ENCODE results near the gene TMEM154. TPM values are rescaled to one million over a fixed set of nuclear protein-coding genes. Genes with fewer than 3 reads are reported as not detected.

The TMEM154 gene, protein sequence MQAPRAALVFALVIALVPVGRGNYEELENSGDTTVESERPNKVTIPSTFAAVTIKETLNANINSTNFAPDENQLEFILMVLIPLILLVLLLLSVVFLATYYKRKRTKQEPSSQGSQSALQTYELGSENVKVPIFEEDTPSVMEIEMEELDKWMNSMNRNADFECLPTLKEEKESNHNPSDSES
- 10 to 100 TPM; 18.1 to 20.8 TPM for total RNA-seq

DNA sequence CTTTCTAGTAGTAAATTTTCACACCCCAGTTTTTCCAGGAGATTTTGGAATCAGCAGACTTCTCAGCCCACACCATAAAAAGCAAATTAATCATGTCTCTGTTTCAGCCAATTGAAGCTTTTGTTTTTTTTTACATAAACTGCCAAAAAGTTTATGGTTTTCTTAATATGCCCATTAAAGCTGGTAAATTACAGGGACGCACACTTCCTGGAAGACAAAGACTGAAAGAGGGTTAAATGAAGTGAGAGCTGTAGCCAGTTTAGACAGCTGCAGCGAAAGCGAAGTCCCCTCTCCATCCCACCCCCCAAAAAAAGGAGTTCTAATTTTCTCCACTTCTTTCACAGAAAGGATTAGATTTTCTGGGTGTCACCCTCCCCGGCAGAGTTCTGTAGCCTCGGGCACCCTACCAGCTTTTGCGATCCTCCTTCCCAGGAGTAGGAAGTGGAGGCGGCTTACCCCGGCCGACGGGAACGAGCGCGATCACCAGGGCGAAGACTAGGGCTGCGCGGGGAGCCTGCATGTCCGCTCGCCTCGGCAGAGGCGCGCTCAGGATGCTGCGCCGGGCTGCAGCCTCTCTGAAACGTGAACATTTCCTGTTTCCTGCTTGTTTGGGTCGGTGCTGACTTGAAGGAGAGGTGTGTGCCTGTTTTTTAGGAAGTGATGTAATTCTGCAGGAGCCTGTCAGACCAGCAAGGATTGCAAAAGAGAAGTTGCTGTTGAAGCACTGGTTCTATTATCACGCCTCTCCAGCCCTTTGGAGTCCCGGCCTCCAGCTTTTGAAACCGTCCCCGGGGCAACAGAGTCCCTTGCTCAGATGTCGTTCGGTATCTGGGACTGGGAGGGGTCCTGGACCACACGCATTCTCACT is at the start of gene TMEM154:
Gene TMEM154, minus strand, starts transcription at position 584 of the 868 bp plus-strand sequence. Its CDS starts 64 bp downstream, at position 520.
- H3K27me3 Mint-ChIP-seq = no peaks in the 10 kb centered on the region
- POLR2A ChIA-PET = interaction anchor here (0.7 to 1.2 kb wide), 6 partner anchors 18 to 178 kb away, joined by 3 to 5 read pairs (median 4); partner anchors contain the start of gene FBXW7
- CTCF ChIA-PET = interaction anchor here (0.6 to 2.1 kb wide), 9 partner anchors 9 to 225 kb away, joined by 3 to 7 read pairs (median 4); no protein-coding TSS in a partner anchor
- peaks cover 58% of the 10 kb centered on the region for H3K4me1 Mint-ChIP-seq (ENCODE audit: low read depth)
- H3K9me3 Mint-ChIP-seq = no peaks in the 10 kb centered on the region
- peaks cover 3% of the 10 kb centered on the region for H3K36me3 Mint-ChIP-seq
- H3K4me3 Mint-ChIP-seq = peak within 1 kb of the TSS; percentile 91
- peak within 1 kb of the TSS; percentile 84 for H3K27ac Mint-ChIP-seq
- peak; percentile 82 for DNase-seq
- intact Hi-C loops (cut with micrococcal nuclease) = loop anchor here (1.0 to 2.0 kb wide), 4 partner anchors 18 to 143 kb away; partner anchors contain the start of genes ARFIP1, FBXW7 and TIGD4

DNA sequence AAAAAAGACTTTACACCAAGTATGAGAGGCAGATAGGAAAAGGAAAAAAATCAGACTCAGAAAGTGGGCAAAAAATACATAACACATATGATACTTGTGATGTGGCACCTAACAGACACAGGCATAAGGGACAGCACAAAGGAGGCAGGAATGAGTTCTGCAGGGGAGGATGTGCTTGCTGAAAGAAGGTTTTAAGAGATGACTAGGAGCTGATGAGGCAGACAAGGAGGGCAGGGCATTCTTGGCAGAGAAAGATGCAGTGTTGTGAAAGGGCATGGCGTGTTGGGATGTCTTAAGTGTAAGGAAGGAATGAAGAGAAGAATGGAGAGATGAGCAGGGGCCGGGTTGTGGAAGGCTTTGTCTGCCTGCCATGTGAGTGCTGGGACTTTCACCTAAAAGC is 49.7 kb upstream of the TMEM154 start:
- H3K4me1 Mint-ChIP-seq (ENCODE audit: low read depth) = no peaks in the 10 kb centered on the region
- no peaks in the 10 kb centered on the region for H3K36me3 Mint-ChIP-seq
- DNase-seq = no peak
- no peak overlapping the region for H3K4me3 Mint-ChIP-seq
- POLR2A ChIA-PET = no interaction called here
- H3K9me3 Mint-ChIP-seq = no peaks in the 10 kb centered on the region
- H3K27ac Mint-ChIP-seq = no peak overlapping the region
- H3K27me3 Mint-ChIP-seq = no peaks in the 10 kb centered on the region
- CTCF ChIA-PET = no interaction called here
- intact Hi-C loops (cut with micrococcal nuclease) = no loop called here

DNA sequence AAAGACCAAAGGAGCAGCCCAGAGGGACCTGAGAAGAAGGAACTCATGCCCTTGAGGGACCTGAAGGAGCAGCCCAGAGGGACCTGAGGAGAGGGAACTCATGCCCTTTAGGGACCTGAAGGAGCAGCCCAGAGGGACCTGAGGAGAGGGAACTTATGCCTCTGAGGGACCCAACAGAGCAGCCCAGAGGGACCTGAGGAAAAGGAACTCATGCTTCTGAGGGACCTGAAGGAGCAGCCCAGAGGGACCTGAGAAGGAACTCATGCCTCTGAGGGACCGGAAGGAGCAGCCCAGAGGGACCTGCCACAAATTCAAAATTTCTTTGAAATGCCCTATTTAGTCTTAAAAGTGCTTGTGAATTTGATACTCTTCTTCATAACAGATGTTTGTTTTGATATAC is 48.5 kb upstream of the TMEM154 start:
- DNase-seq = no peak
- H3K9me3 Mint-ChIP-seq = no peaks in the 10 kb centered on the region
- H3K27me3 Mint-ChIP-seq = no peaks in the 10 kb centered on the region
- H3K27ac Mint-ChIP-seq = no peak overlapping the region
- H3K36me3 Mint-ChIP-seq = no peaks in the 10 kb centered on the region
- H3K4me3 Mint-ChIP-seq = no peak overlapping the region
- intact Hi-C loops (cut with micrococcal nuclease) = no loop called here
- no peaks in the 10 kb centered on the region for H3K4me1 Mint-ChIP-seq (ENCODE audit: low read depth)
- CTCF ChIA-PET = no interaction called here
- POLR2A ChIA-PET = no interaction called here

DNA sequence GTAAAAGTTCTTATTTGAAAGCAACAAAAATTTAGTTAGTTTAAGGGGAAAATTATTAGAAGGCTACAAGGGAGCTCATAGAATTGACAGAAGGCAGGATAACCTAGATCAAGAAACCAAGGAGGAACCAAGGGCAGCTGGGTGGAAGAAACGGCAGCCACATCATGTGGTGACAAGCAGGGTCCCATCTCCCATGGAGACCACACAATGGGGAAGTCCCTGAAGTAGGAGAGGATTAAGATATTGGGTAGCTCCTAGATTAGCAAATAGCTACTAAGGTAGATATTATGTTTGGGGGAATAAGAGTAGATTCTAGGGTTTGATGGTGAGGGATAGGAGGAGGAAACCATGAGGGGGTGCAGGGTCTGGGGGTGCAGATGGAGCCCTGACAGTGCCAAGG is 48.0 kb upstream of the TMEM154 start:
- H3K36me3 Mint-ChIP-seq = no peaks in the 10 kb centered on the region
- H3K4me1 Mint-ChIP-seq (ENCODE audit: low read depth) = no peaks in the 10 kb centered on the region
- no peak overlapping the region for H3K27ac Mint-ChIP-seq
- no peak overlapping the region for H3K4me3 Mint-ChIP-seq
- H3K27me3 Mint-ChIP-seq = no peaks in the 10 kb centered on the region
- ChIA-PET CTCF (interaction anchor here (0.9 kb wide), 1 partner anchor 83 kb away, joined by 4 read pairs; no protein-coding TSS in a partner anchor), POLR2A (no interaction called here)
- no peaks in the 10 kb centered on the region for H3K9me3 Mint-ChIP-seq
- intact Hi-C loops (cut with micrococcal nuclease) = no loop called here
- no peak for DNase-seq

DNA sequence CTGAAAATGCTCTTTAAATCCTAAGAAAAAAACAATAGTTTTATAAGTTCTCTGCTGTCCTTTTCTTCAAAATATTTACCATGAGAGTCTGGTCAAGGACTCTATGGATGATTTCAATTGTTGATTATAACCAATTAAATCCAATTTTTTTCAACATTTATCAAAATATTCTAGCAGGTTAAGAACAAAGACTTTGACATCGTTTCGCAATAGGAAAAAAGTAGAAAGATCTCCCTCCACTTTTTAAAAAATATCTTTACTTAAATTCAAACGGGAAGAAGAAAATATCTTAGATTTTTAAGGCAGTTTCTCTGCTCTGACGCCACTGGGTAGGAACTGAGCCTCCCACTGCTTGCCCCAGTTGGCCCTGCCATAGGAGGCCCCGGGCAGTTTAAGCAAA is 44.7 kb upstream of the TMEM154 start:
- no peaks in the 10 kb centered on the region for H3K4me1 Mint-ChIP-seq (ENCODE audit: low read depth)
- intact Hi-C loops (cut with micrococcal nuclease) = no loop called here
- POLR2A ChIA-PET = no interaction called here
- no peak overlapping the region for H3K27ac Mint-ChIP-seq
- H3K36me3 Mint-ChIP-seq = no peaks in the 10 kb centered on the region
- no peak for DNase-seq
- H3K27me3 Mint-ChIP-seq = no peaks in the 10 kb centered on the region
- no peaks in the 10 kb centered on the region for H3K9me3 Mint-ChIP-seq
- CTCF ChIA-PET = no interaction called here
- H3K4me3 Mint-ChIP-seq = no peak overlapping the region

DNA sequence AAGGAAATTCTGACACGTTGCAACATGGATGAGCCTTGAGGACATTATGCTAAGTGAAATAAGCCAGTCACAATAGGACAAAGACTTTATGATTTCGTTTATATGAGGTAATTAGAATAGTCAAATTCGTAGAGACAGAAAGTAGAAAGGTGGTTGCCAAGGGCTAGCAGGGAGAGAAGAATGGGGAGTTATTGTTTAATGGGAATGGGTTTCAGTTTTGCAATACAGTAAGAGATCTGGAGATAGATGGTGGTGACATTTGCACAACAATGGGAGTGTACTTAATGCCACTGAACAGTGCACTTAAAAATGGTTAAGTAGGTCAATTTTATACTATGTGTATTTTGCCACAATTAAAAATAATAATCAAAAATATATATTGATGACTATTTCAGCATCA is 43.4 kb upstream of the TMEM154 start:
- H3K4me1 Mint-ChIP-seq (ENCODE audit: low read depth) = no peaks in the 10 kb centered on the region
- H3K27ac Mint-ChIP-seq = no peak overlapping the region
- no peaks in the 10 kb centered on the region for H3K27me3 Mint-ChIP-seq
- H3K4me3 Mint-ChIP-seq = no peak overlapping the region
- ChIA-PET CTCF (interaction anchor here (1.2 to 1.3 kb wide), 2 partner anchors 10 to 12 kb away, joined by 3 to 7 read pairs; no protein-coding TSS in a partner anchor), POLR2A (no interaction called here)
- no peaks in the 10 kb centered on the region for H3K36me3 Mint-ChIP-seq
- H3K9me3 Mint-ChIP-seq = no peaks in the 10 kb centered on the region
- intact Hi-C loops (cut with micrococcal nuclease) = no loop called here
- no peak for DNase-seq

DNA sequence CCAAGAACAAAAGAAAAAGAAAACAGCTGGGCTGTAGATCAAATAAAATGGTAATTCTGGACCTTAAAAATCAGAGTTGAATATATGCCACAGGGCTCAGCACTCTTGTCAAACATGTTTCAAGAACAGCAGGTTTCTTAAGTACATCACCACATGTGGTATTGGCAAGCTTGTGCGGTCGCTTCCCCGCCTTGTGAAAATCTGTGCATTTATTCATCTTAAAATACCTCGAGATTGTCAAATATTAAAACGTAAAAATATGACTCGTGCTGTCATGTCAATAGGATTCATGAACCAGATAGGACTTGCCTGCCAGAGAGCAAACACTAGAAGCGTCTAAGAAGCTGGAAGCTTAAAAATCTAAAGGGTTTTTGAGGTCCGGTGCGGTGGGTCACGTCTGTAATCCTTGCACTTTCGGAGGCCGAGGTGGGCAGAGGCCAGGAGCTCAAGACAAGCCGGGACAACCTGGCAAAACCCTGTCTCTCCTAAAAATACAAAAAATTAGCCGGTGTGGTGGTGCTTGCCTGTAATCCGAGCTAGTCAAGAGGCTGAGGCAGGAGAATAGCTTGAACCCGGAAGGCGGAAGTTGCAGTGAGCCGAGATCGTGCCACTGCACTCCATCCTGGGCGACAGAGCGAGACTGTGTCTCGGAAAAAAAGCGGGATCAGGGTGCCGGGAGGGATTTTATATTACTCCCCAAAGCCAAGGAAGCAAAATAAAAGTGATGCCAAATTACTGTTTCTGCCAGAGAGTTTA is 40.2 kb upstream of the TMEM154 start:
- H3K9me3 Mint-ChIP-seq = peaks cover 10% of the 10 kb centered on the region
- POLR2A ChIA-PET = no interaction called here
- no peaks in the 10 kb centered on the region for H3K27me3 Mint-ChIP-seq
- no peak for DNase-seq
- no peak overlapping the region for H3K4me3 Mint-ChIP-seq
- intact Hi-C loops (cut with micrococcal nuclease) = no loop called here
- CTCF ChIA-PET = interaction anchor here (1.2 kb wide), 1 partner anchor 43 kb away, joined by 3 read pairs; no protein-coding TSS in a partner anchor
- H3K36me3 Mint-ChIP-seq = peaks cover 3% of the 10 kb centered on the region
- H3K27ac Mint-ChIP-seq = no peak overlapping the region
- H3K4me1 Mint-ChIP-seq (ENCODE audit: low read depth) = no peaks in the 10 kb centered on the region

DNA sequence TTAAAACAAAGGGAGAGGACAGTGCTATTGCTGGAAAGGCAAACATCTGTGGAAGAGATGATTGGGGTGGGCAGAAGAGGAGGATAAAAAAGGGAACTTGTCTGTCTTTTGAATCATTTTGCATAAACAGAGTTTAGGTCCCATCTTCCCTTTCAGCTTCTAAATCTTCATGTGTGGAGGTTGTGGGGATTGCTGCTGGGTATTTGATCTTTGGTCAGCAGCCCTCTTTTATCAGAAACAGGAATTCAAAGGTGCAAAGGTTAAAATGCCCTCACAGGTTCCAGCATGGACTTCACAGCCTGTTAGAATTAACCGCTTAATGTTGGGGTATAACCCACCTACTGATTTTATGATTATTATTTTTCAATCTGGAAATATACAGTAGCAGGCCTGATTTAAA is 39.5 kb upstream of the TMEM154 start:
- peaks cover 3% of the 10 kb centered on the region for H3K36me3 Mint-ChIP-seq
- ChIA-PET CTCF (no interaction called here), POLR2A (no interaction called here)
- H3K9me3 Mint-ChIP-seq = peaks cover 15% of the 10 kb centered on the region
- H3K27me3 Mint-ChIP-seq = no peaks in the 10 kb centered on the region
- no peak for DNase-seq
- H3K4me3 Mint-ChIP-seq = no peak overlapping the region
- no peaks in the 10 kb centered on the region for H3K4me1 Mint-ChIP-seq (ENCODE audit: low read depth)
- intact Hi-C loops (cut with micrococcal nuclease) = no loop called here
- no peak overlapping the region for H3K27ac Mint-ChIP-seq

DNA sequence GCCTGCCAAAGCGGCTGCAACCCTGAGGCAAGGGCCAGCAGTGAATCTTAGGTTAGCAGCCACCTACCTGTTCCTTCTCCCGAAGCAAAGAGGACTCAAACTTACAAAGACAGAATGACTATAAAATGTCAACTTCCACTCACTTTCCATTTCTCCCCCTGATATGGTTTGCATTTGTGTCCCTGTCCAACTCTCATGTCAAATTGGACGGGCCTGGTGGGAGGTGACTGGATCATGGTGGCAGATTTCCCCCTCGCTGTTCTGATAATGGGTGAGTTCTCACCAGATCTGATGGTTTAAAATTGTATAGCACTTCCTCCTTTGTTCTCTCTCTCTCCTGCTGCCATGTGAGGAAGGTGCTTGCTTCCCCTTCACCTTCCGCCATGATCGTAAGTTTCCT is 35.3 kb upstream of the TMEM154 start:
- POLR2A ChIA-PET = no interaction called here
- H3K36me3 Mint-ChIP-seq = peaks cover 3% of the 10 kb centered on the region
- no peak overlapping the region for H3K4me3 Mint-ChIP-seq
- intact Hi-C loops (cut with micrococcal nuclease) = no loop called here
- H3K9me3 Mint-ChIP-seq = peaks cover 16% of the 10 kb centered on the region
- no peaks in the 10 kb centered on the region for H3K4me1 Mint-ChIP-seq (ENCODE audit: low read depth)
- H3K27me3 Mint-ChIP-seq = no peaks in the 10 kb centered on the region
- DNase-seq = no peak
- CTCF ChIA-PET = no interaction called here
- H3K27ac Mint-ChIP-seq = no peak overlapping the region

DNA sequence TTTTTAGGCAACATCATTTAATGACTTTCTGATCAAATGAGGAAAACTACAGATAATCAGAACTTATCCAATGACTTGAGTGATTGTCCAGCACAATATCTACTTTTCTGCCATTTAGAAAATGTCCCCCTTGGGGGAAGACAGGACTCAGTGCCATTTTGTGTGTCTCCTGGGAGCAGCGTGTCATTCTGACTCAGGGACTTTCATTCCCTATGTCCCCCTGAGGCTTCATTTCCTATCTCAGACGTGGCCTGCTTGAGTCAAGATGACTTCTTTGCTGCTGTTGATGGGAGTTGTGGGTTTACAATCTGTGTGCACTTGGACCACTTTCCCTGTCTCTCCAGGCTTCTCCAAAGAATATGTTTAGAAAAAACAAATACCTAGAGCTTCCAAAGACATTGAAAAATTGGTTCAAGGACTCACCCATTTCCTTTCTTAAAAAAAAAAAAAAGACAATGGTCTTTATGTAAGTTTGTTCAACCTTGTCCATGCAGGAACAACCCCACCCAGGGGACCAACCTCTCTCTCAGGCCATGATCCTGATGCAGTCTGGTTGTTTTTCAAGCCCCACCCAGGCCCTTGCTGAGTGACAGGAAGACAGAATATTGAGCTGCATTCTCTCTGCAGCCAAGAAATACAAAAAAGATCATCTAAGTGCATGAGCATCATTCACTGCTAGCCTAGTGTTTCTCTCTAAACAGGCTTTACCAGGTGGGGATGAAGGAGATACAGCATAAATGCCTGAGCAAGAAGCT is 34.3 kb upstream of the TMEM154 start:
- no peak for DNase-seq
- Mint-ChIP-seq H3K9me3 (peaks cover 16% of the 10 kb centered on the region), H3K4me1 (ENCODE audit: low read depth) (peaks cover 5% of the 10 kb centered on the region), H3K36me3 (peaks cover 3% of the 10 kb centered on the region), H3K27me3 (no peaks in the 10 kb centered on the region), H3K27ac (no peak overlapping the region), H3K4me3 (no peak overlapping the region)
- ChIA-PET POLR2A (no interaction called here), CTCF (no interaction called here)
- intact Hi-C loops (cut with micrococcal nuclease) = no loop called here

DNA sequence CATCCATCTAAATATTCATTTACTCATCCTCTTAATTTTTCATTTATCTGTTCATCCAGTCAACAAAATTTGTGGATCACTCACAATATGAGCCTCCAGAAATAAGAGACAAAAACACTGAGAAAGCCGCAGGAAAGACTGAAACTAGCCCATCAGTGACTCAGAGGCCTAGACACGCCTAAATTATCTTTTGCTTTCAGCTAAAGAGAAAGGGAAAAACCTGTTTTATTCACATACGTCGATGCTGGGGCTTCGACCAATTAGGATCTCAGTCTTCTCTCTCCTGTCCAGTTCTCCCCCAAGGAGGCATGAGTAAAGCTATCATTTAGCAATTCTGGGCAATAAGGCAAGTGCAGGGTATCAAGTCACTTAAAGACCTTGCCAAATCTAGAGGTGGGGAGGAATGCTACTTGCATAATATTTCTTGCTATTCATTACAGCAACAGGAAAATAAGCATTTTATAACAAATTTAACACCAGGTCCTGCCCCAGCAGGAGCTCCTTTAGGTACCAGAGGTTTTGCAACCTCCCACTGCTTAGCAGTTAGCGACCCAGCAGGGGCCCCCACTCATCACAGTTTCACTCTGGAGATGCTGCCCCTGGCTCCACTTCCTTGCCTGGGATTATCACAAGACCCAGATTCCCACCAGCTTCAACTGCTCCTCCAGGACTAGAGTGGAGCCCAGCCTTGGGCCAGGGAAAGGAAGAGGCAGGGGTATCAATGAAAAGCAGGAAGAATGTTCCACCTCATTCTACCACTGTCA is 30.1 kb upstream of the TMEM154 start:
- Mint-ChIP-seq H3K4me3 (no peak overlapping the region), H3K4me1 (ENCODE audit: low read depth) (peaks cover 5% of the 10 kb centered on the region), H3K36me3 (peaks cover 2% of the 10 kb centered on the region), H3K27ac (no peak overlapping the region), H3K27me3 (no peaks in the 10 kb centered on the region), H3K9me3 (peaks cover 12% of the 10 kb centered on the region)
- POLR2A ChIA-PET = interaction anchor here (1.0 kb wide), 1 partner anchor 27 kb away, joined by 3 read pairs; no protein-coding TSS in a partner anchor
- intact Hi-C loops (cut with micrococcal nuclease) = no loop called here
- peak; percentile 35 for DNase-seq
- CTCF ChIA-PET = interaction anchor here (0.6 to 1.3 kb wide), 4 partner anchors 25 to 211 kb away, joined by 3 read pairs; no protein-coding TSS in a partner anchor

Measured in activated CD4-positive, alpha-beta memory T cell treated with anti-CD3 and anti-CD28 coated beads for 36 hours (primary cell).